HepG2 (cell line): ENCODE results near the gene HSP90AB1. TPM values are rescaled to one million over a fixed set of nuclear protein-coding genes. Genes with fewer than 3 reads are reported as not detected.
A peak's percentile ranks its signal among the peaks of the same experiment; 100 is the strongest.

Experiments used
- ETV5 ChIP-seq: IDR thresholded peaks from 2 replicates; pipeline ENCODE4 v1.6.1; 2018; ENCODE audit warnings: missing biosample characterization, missing genetic modification reagents, inconsistent platforms, borderline replicate concordance
- FOXK1 ChIP-seq: sonication (generic); formaldehyde crosslinking; IDR thresholded peaks from 2 replicates; pipeline ENCODE4 v1.4.0; 2020; ENCODE audit warnings: low read depth, missing genetic modification reagents, borderline replicate concordance
- IRX3 ChIP-seq: sonication (generic); formaldehyde crosslinking; IDR thresholded peaks from 2 replicates; pipeline ENCODE4 v1.8.1; 2023; ENCODE audit warnings: mild to moderate bottlenecking, low read depth, missing genetic modification reagents, borderline replicate concordance
- MATR3 ChIP-seq: sonication (generic); formaldehyde crosslinking; IDR thresholded peaks from 2 replicates; pipeline ENCODE4 v1.4.0; 2020; ENCODE audit warnings: missing genetic modification reagents
- MXI1 ChIP-seq: IDR thresholded peaks from 3 replicates; pipeline ENCODE4 v1.6.1; 2012; ENCODE audit warnings: low read depth, low read length, inconsistent platforms, borderline replicate concordance
- NFE2L2 ChIP-seq: fragments of 150-350 bp; IDR thresholded peaks from 2 replicates; pipeline ENCODE4 v1.6.1; 2014; ENCODE audit warnings: low read length
- NRL ChIP-seq: sonication (generic); formaldehyde crosslinking; IDR thresholded peaks from 2 replicates; pipeline ENCODE4 v1.5.0; 2020; ENCODE audit warnings: missing genetic modification reagents, mild to moderate bottlenecking, moderate library complexity, borderline replicate concordance
- PHF8 ChIP-seq: sonication (generic); formaldehyde crosslinking; IDR thresholded peaks from 2 replicates; pipeline ENCODE4 v1.5.0; 2020; ENCODE audit warnings: missing genetic modification reagents
- RXRA ChIP-seq: sonication (generic); formaldehyde crosslinking; IDR thresholded peaks from 2 replicates; pipeline ENCODE4 v1.5.1; 2020; ENCODE audit warnings: missing genetic modification reagents
- TARDBP ChIP-seq: sonication (generic); formaldehyde crosslinking; IDR thresholded peaks from 2 replicates; pipeline ENCODE4 v1.8.0; 2022; ENCODE audit warnings: mild to moderate bottlenecking, missing genetic modification reagents
- TBX3 ChIP-seq: fragments of 450-650 bp; IDR thresholded peaks from 2 replicates; pipeline ENCODE4 v1.6.1; 2017; ENCODE audit warnings: antibody characterized with exemption, mild to moderate bottlenecking, inconsistent platforms, borderline replicate concordance
- ZNF256 ChIP-seq: sonication (generic); formaldehyde crosslinking; conservative IDR thresholded peaks from 2 replicates; pipeline ENCODE4 v1.4.0; 2020; ENCODE audit warnings: missing genetic modification reagents
- ZNF703 ChIP-seq: sonication (generic); formaldehyde crosslinking; IDR thresholded peaks from 2 replicates; pipeline ENCODE4 v1.5.1; 2020; ENCODE audit warnings: missing genetic modification reagents, mild to moderate bottlenecking, moderate library complexity, borderline replicate concordance
- ZNF713 ChIP-seq: sonication (generic); formaldehyde crosslinking; IDR thresholded peaks from 2 replicates; pipeline ENCODE4 v1.4.0; 2020; ENCODE audit warnings: mild to moderate bottlenecking, missing genetic modification reagents
- ZNF720 ChIP-seq: sonication (generic); formaldehyde crosslinking; IDR thresholded peaks from 2 replicates; pipeline ENCODE4 v1.4.0; 2020; ENCODE audit warnings: missing genetic modification reagents
- ZNF891 ChIP-seq: sonication (generic); formaldehyde crosslinking; IDR thresholded peaks from 2 replicates; pipeline ENCODE4 v1.5.0; 2020; ENCODE audit warnings: mild to moderate bottlenecking, missing genetic modification reagents
- polyA plus RNA-seq, 8 experiments: library from polyadenylated mRNA; depleted of rRNA in 3 of 8; stranded (reverse) in 7 of 8; unstranded in 1 of 8; fragments of >200 nt; fragmentation: Illumina TruSeq in 4 of 8; extraction: Trizol in 4 of 8; gene quantifications; 2 replicates each; pipeline versions ENCODE4 v1.2.1 to v1.2.3, GENCODE V29; 2011 to 2016; ENCODE audit warnings: low read depth in 4 of 8, missing spikeins in 1 of 8, mixed read lengths in 1 of 8; ENCODE audit not compliant: insufficient read depth in 1 of 8
- total RNA-seq, 5 experiments: library from RNA; depleted of rRNA; stranded (reverse); fragments of >200 nt; fragmentation: Illumina TruSeq; extraction: Trizol; gene quantifications; 2 replicates each; pipeline ENCODE4 v1.2.3, GENCODE V29; 2016; ENCODE audit warnings: low read depth in 1 of 5
- TF ChIP-seq, protein P1 (sequence below): sonication (generic); formaldehyde crosslinking; IDR thresholded peaks from 2 replicates; pipeline ENCODE4 v1.8.1; 2023; ENCODE audit warnings: mild to moderate bottlenecking, moderate library complexity, missing genetic modification reagents
- TF ChIP-seq, protein P2 (sequence below): sonication (generic); formaldehyde crosslinking; IDR thresholded peaks from 2 replicates; pipeline ENCODE4 v1.4.0; 2020; ENCODE audit warnings: missing genetic modification reagents
- TF ChIP-seq, protein P3 (sequence below): conservative IDR thresholded peaks from 2 replicates; pipeline ENCODE4 v1.6.1; 2018; ENCODE audit warnings: missing genetic modification reagents
- TF ChIP-seq, protein P4 (sequence below): sonication (generic); formaldehyde crosslinking; IDR thresholded peaks from 2 replicates; pipeline ENCODE4 v1.5.0; 2020; ENCODE audit warnings: missing genetic modification reagents
- TF ChIP-seq, protein P5 (sequence below): fragments of 450-650 bp; IDR thresholded peaks from 2 replicates; pipeline ENCODE4 v1.6.1; 2016
- TF ChIP-seq, protein P6 (sequence below): sonication (generic); formaldehyde crosslinking; IDR thresholded peaks from 2 replicates; pipeline ENCODE4 v1.4.0; 2020; ENCODE audit warnings: mild to moderate bottlenecking, missing genetic modification reagents

The HSP90AB1 gene
- total and polyA plus RNA-seq, 2 of the 13 experiments (the other 11 are each of a cell fraction or from before 2014, with no cell fraction given) = 1,325 to 1,472 TPM

DNA sequence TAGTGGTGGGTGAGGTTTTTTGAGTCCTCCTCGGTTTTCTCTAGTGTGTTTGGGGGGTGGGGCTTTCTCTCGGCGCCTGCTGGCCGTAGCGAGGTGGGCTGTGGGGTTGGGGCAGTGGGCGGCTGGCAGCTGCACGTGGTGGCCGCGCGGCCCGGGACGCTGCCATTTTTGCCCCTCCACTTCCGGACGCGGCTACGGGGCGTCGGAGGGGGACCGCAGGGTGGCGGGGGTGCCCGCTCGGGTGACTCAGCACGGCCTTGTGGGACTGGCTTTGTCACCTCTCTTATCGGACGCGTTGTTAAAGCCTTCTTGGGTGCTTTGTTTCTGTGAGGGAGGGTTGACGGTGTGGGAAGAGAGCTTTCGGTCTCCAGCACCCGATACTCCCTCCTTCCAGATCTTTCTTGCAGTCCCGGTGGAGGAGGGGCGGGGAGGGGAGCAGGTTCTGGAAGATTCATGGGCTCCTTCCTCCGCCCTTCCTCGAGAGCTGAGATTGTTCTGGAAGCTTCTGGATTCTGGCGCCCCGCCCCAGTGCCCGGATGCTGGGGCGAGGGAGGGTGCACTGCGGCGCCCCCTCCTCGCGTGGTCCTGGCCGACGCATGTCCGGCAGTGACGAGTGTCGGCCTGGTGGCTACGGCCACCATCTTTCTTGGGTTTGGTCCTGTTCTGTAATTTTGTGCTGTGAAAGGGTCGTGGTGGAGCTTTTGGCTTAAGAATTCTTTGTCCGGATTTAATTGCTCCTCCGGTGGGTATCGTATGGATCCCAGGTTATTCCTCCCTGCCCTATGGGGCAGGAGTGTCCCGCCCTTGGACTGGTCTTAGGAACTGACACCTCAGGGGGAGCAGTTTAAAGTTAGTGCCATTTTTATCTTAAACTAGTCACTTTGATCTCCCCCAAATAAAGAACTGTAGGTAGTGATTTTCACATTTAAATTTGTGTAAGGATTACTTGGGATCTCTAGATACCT lies 719 bp downstream of the HSP90AB1 start (continued):
- TF ChIP-seq, protein P1, sequence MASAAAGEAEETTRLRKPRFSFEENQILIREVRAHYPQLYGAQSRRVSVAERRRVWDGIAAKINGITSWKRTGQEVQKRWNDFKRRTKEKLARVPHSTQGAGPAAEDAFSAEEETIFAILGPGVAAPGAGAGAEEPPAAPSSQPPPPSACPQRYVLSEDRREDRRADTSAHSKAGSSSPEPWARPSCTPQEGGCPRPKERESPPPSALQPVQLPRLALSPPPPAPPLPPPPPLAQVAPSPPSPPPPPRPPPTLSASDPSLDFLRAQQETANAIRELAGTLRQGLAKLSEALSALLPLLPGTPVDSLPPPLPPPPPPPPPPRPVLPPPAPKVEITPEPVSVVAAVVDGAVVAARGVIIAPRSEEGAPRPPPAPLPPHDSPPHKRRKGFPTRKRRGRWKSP (CRISPR knock-in tag) = peak; percentile 33; the same call in 1 of the 2 replicates
- peak; percentile 70; the same call in 1 of the 2 replicates for TF ChIP-seq ZNF891 (CRISPR knock-in tag)
- TF ChIP-seq ETV5 (CRISPR knock-in tag) = peak; percentile 61
- no peak for TF ChIP-seq ZNF720 (CRISPR knock-in tag)
- TF ChIP-seq, protein P2, sequence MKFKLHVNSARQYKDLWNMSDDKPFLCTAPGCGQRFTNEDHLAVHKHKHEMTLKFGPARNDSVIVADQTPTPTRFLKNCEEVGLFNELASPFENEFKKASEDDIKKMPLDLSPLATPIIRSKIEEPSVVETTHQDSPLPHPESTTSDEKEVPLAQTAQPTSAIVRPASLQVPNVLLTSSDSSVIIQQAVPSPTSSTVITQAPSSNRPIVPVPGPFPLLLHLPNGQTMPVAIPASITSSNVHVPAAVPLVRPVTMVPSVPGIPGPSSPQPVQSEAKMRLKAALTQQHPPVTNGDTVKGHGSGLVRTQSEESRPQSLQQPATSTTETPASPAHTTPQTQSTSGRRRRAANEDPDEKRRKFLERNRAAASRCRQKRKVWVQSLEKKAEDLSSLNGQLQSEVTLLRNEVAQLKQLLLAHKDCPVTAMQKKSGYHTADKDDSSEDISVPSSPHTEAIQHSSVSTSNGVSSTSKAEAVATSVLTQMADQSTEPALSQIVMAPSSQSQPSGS (CRISPR knock-in tag) = 0 out of 2 replicates have a peak, but pooled peaks have one; percentile 19
- TF ChIP-seq ZNF713 (CRISPR knock-in tag) = no peak
- no peak for TF ChIP-seq TARDBP
- peak; percentile 89 for TF ChIP-seq MXI1
- no peak; the same call in 1 of the 2 replicates for TF ChIP-seq IRX3
- TF ChIP-seq NRL = no peak
- no peak for TF ChIP-seq MATR3
- TF ChIP-seq TBX3 = no peak
- TF ChIP-seq PHF8 (CRISPR knock-in tag) = 0 out of 2 replicates have a peak, but pooled peaks have one; percentile 4
- TF ChIP-seq, protein P3, sequence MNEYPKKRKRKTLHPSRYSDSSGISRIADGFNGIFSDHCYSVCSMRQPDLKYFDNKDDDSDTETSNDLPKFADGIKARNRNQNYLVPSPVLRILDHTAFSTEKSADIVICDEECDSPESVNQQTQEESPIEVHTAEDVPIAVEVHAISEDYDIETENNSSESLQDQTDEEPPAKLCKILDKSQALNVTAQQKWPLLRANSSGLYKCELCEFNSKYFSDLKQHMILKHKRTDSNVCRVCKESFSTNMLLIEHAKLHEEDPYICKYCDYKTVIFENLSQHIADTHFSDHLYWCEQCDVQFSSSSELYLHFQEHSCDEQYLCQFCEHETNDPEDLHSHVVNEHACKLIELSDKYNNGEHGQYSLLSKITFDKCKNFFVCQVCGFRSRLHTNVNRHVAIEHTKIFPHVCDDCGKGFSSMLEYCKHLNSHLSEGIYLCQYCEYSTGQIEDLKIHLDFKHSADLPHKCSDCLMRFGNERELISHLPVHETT = peak; percentile 68; the same call in 1 of the 2 replicates
- no peak for TF ChIP-seq FOXK1 (CRISPR knock-in tag)
- TF ChIP-seq, protein P4, sequence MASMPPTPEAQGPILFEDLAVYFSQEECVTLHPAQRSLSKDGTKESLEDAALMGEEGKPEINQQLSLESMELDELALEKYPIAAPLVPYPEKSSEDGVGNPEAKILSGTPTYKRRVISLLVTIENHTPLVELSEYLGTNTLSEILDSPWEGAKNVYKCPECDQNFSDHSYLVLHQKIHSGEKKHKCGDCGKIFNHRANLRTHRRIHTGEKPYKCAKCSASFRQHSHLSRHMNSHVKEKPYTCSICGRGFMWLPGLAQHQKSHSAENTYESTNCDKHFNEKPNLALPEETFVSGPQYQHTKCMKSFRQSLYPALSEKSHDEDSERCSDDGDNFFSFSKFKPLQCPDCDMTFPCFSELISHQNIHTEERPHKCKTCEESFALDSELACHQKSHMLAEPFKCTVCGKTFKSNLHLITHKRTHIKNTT (CRISPR knock-in tag) = no peak
- TF ChIP-seq, protein P5, sequence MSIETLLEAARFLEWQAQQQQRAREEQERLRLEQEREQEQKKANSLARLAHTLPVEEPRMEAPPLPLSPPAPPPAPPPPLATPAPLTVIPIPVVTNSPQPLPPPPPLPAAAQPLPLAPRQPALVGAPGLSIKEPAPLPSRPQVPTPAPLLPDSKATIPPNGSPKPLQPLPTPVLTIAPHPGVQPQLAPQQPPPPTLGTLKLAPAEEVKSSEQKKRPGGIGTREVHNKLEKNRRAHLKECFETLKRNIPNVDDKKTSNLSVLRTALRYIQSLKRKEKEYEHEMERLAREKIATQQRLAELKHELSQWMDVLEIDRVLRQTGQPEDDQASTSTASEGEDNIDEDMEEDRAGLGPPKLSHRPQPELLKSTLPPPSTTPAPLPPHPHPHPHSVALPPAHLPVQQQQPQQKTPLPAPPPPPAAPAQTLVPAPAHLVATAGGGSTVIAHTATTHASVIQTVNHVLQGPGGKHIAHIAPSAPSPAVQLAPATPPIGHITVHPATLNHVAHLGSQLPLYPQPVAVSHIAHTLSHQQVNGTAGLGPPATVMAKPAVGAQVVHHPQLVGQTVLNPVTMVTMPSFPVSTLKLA = peak; percentile 62; the same call in 1 of the 2 replicates
- peak; percentile 49; the same call in 1 of the 2 replicates for TF ChIP-seq RXRA (CRISPR knock-in tag)
- TF ChIP-seq, protein P6, sequence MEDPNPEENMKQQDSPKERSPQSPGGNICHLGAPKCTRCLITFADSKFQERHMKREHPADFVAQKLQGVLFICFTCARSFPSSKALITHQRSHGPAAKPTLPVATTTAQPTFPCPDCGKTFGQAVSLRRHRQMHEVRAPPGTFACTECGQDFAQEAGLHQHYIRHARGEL (CRISPR knock-in tag) = peak; percentile 77; the same call in 1 of the 2 replicates
- 0 out of 2 replicates have a peak, but pooled peaks have one; percentile 45 for TF ChIP-seq ZNF256
- TF ChIP-seq ZNF703 (CRISPR knock-in tag) = 0 out of 2 replicates have a peak, but pooled peaks have one; percentile 58
- TF ChIP-seq NFE2L2 = peak; percentile 42; the same call in 1 of the 2 replicates
